Sigmoid colon (tissue), 3 donors: ENCODE measurements around the gene IRF2.

Source experiments
- POLR2A ChIP-seq, 2 donors: fragments of 450-650 bp; IDR thresholded peaks; one replicate each; pipeline ENCODE4 v1.6.1; 2016; ENCODE audit warnings: antibody characterized with exemption in 2 of 2, mild to moderate bottlenecking in 2 of 2, moderate library complexity in 2 of 2
- TF ChIP-seq, protein P1 (sequence below), 4 experiments: fragments of 450-650 bp in 3 of 4; fragments of 200-600 bp in 1 of 4; IDR thresholded peaks; one replicate each; pipeline ENCODE4 v1.5.1; 2016 to 2019; ENCODE audit warnings: antibody characterized with exemption in 4 of 4, mild to moderate bottlenecking in 3 of 4, moderate library complexity in 2 of 4

DNA sequence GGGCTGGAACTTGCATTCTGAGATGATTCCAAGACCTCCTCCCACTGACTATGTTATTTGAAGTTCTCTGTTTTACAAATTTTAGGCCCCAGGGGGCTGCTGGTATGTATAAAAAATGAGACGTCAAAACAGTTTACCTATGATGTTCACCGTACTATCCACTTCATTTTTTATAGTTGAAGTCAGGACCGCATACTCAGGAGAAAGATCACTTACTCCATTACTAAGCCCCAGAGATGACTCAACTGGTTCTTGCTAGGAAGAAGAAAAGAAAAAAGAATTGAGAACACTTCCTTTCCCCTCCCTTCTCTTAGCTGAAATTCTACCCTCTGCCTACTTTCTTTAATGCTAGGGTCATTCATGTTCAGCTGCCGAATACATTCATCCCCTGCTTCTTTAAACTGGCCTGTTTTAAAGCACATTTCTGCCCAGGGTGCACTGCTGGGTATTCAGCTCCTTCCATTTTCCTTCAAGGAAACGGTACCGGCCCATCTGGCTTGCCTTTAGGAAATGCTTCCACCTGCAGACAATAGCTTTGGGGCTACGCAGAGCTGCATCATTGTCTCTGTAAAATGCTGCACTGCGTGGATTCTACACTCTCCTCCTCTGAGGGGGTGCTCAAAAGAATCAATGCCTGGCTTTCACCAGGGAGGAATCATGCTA, 66.2 kb downstream of the IRF2 start:
- TF ChIP-seq, protein P1, sequence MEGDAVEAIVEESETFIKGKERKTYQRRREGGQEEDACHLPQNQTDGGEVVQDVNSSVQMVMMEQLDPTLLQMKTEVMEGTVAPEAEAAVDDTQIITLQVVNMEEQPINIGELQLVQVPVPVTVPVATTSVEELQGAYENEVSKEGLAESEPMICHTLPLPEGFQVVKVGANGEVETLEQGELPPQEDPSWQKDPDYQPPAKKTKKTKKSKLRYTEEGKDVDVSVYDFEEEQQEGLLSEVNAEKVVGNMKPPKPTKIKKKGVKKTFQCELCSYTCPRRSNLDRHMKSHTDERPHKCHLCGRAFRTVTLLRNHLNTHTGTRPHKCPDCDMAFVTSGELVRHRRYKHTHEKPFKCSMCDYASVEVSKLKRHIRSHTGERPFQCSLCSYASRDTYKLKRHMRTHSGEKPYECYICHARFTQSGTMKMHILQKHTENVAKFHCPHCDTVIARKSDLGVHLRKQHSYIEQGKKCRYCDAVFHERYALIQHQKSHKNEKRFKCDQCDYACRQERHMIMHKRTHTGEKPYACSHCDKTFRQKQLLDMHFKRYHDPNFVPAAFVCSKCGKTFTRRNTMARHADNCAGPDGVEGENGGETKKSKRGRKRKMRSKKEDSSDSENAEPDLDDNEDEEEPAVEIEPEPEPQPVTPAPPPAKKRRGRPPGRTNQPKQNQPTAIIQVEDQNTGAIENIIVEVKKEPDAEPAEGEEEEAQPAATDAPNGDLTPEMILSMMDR (IDR thresholded peaks at IDR 0.05): no peak
- TF ChIP-seq POLR2A (IDR thresholded peaks at IDR 0.05): no peak
